Hindlimb muscle (tissue), 1 donor: ENCODE measurements around the gene RPS6KA4. TPM values are rescaled to one million over a fixed set of nuclear protein-coding genes. Genes with fewer than 3 reads are reported as not detected.

Source experiments
- polyA plus RNA-seq: library from polyadenylated mRNA; unstranded; fragments of 120-200 nt; gene quantifications from one replicate; pipeline ENCODE4 v1.2.1, GENCODE V29; 2013; ENCODE audit not compliant: insufficient read length

RPS6KA4 gene
- polyA plus RNA-seq, 1 donor: 16.1 TPM

Other genes with a start within 250 kb of the RPS6KA4 start
- 77.9 TPM for gene MACROD1, start 193.0 kb upstream of the RPS6KA4 start, polyA plus RNA-seq
- gene STIP1, start 173.0 kb upstream of the RPS6KA4 start, polyA plus RNA-seq: 125 TPM
- 11.1 TPM for gene FERMT3, start 152.4 kb upstream of the RPS6KA4 start, polyA plus RNA-seq
- gene TRPT1, start 133.0 kb upstream of the RPS6KA4 start, polyA plus RNA-seq: 81.4 TPM
- 17.2 TPM for gene NUDT22, start 132.9 kb upstream of the RPS6KA4 start, polyA plus RNA-seq
- gene DNAJC4, start 128.6 kb upstream of the RPS6KA4 start, polyA plus RNA-seq: 66.2 TPM
- gene VEGFB, start 124.6 kb upstream of the RPS6KA4 start, polyA plus RNA-seq: 101 TPM
- gene FKBP2, start 118.1 kb upstream of the RPS6KA4 start, polyA plus RNA-seq: 51.5 TPM
- gene PPP1R14B, start 112.2 kb upstream of the RPS6KA4 start, polyA plus RNA-seq: 177 TPM
- 12.4 TPM for gene PLCB3, start 107.6 kb upstream of the RPS6KA4 start, polyA plus RNA-seq
- gene BAD, start 74.5 kb upstream of the RPS6KA4 start, polyA plus RNA-seq: 31.0 TPM
- 23.1 TPM for gene GPR137, start 73.3 kb upstream of the RPS6KA4 start, polyA plus RNA-seq
- not detected for gene KCNK4, start 67.9 kb upstream of the RPS6KA4 start, polyA plus RNA-seq
- gene CATSPERZ, start 58.8 kb upstream of the RPS6KA4 start, polyA plus RNA-seq: not detected
- gene ESRRA, start 53.6 kb upstream of the RPS6KA4 start, polyA plus RNA-seq: 34.0 TPM
- 179 TPM for gene TRMT112, start 41.6 kb upstream of the RPS6KA4 start, polyA plus RNA-seq
- gene PRDX5, start 41.0 kb upstream of the RPS6KA4 start, polyA plus RNA-seq: 129 TPM
- gene CCDC88B, start 19.0 kb upstream of the RPS6KA4 start, polyA plus RNA-seq: 4.5 TPM
- not detected for gene SLC22A11, start 196.8 kb downstream of the RPS6KA4 start, polyA plus RNA-seq
- not detected for gene SLC22A12, start 232.1 kb downstream of the RPS6KA4 start, polyA plus RNA-seq